B cell (primary cell): ENCODE data around the gene ELOVL6.

Experiments
- EZH2 ChIP-seq: IDR thresholded peaks from 2 replicates; pipeline ENCODE4 v1.6.1; 2012; ENCODE audit warnings: borderline replicate concordance, low read depth, mild to moderate bottlenecking, moderate library complexity, low read length; ENCODE audit not compliant: insufficient read depth, poor library complexity, severe bottlenecking
- TF ChIP-seq, protein P1 (sequence below): fragments of 200-600 bp; IDR thresholded peaks from one replicate; pipeline ENCODE4 v1.8.0; 2022; ENCODE audit warnings: antibody characterized with exemption, mild to moderate bottlenecking

DNA sequence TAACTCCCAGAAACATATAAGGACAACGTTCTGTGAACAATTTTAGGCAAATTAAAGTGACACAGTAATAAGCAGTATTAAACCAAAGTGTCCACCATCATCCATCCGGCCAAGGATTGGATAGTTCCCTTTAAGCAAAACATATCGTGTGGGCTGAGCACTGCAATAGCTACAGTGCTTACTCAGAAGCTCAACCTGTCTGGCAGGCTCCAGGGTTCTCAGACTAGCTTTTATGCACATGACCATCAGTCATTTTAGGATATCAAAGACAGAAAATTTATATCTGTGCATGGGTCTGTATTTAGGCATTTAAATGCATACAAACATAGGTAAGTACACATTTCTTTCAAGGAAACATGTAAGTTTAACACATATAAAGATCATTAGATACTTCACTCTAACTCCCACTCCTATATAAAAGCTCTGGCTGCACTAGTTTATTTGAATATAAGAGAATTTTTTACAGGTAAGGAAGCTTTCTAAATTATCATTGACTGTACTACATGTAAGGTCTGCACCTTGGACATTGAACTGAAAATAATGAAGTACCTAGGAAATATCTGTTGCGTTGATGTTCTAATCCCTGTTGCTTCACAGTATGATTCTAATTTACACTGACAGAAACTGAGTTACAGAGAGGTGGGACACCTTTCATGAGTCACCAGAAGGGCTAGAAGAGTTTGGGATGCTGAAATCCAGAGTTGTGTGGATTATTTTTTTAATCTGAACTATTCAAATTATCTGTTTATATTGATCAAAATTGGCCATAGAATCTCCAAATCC, 67.6 kb downstream of the ELOVL6 start:
- TF ChIP-seq, protein P1, sequence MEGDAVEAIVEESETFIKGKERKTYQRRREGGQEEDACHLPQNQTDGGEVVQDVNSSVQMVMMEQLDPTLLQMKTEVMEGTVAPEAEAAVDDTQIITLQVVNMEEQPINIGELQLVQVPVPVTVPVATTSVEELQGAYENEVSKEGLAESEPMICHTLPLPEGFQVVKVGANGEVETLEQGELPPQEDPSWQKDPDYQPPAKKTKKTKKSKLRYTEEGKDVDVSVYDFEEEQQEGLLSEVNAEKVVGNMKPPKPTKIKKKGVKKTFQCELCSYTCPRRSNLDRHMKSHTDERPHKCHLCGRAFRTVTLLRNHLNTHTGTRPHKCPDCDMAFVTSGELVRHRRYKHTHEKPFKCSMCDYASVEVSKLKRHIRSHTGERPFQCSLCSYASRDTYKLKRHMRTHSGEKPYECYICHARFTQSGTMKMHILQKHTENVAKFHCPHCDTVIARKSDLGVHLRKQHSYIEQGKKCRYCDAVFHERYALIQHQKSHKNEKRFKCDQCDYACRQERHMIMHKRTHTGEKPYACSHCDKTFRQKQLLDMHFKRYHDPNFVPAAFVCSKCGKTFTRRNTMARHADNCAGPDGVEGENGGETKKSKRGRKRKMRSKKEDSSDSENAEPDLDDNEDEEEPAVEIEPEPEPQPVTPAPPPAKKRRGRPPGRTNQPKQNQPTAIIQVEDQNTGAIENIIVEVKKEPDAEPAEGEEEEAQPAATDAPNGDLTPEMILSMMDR: no peak
- TF ChIP-seq EZH2: no peak
